Lung microvascular endothelial cell (primary cell): ENCODE results near the gene IRX4. TPM values are rescaled to one million over a fixed set of nuclear protein-coding genes. Genes with fewer than 3 reads are reported as not detected.

ENCODE experiments used
- DNase-seq, 2 donors: peaks; one replicate each; pipeline versions ENCODE4 v3.0.0 to v3.0.0-alpha.2; 2010; ENCODE audit warnings: low read depth in 2 of 2
- total RNA-seq: library from RNA; depleted of rRNA; stranded (reverse); fragments of >200 nt; gene quantifications from 2 replicates; pipeline ENCODE4 v1.2.1, GENCODE V29; 2014

IRX4 gene
- total RNA-seq, 1 donor from 2014 or later = not detected

- DNase-seq = no peak
These were observed 42.6 kb downstream of the IRX4 start for GRCh38 chr5:1840071-1840547.

DNA sequence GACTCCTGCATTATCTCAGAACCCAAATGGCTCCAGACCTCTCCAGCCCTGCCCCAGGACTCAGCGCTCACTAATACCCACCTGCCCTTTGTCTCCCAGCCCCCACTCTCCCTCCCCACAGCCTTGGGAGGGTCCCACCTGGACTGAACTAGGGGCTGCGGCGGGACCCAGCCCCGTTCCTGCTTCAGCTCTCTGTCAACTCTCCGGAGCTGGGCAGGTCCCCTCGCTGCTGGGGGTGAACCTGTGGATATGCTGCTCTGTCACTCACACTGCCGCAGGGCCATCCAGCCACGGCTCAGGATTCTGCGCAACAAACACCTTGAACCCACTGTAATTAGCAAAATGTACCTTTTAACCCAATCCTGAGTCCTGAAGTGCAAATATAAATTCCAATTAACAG is 44.7 kb downstream of the IRX4 start:
- no peak for DNase-seq

DNA sequence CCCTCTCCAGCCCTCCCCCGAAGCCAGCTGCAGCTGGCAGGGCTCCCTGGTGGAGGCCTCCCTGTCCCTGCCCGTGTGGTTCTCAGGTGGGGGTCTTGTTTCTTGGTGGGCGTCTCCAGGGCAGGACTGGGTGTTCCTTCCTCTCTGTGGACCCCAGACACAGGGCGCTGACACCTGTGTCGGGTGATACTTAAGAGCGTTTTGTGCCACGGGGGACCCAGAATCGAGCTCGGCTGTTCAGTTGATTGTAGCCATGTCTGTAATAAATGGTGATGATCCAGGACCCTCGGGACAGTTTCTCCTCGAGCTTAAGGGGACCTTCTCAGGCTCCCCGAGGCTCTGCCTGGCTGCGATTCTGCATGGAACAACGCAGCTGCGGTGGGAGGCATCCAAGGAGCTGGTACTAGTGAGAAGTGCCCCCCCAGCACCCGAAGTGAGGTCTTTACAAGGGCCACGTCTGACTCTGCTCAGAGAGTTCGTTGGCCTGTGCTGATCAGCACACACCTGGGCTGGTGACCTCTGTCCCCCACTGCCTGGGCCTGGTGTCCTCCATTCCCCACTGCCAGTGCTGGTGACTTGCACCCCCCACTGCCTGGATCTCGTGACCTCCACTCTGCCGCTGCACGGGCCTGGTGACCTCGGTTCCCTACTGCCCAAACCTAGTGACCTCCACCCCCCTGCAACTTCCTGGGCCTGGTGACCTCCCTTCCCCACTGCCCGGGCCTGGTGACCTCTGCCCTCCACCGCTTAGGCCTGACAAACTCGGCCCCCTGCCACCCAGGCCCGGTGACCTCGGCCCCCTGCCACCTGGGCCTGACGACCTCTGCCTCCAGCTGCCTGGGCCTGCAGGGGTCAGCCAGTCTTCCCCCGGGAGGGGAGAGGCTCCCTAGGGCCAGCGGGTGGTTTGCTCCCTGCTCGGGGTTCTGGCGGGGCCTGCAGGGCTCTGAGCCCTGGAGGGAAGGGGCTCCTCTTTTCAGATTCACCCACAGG is 45.5 kb downstream of the IRX4 start:
- no peak for DNase-seq

DNA sequence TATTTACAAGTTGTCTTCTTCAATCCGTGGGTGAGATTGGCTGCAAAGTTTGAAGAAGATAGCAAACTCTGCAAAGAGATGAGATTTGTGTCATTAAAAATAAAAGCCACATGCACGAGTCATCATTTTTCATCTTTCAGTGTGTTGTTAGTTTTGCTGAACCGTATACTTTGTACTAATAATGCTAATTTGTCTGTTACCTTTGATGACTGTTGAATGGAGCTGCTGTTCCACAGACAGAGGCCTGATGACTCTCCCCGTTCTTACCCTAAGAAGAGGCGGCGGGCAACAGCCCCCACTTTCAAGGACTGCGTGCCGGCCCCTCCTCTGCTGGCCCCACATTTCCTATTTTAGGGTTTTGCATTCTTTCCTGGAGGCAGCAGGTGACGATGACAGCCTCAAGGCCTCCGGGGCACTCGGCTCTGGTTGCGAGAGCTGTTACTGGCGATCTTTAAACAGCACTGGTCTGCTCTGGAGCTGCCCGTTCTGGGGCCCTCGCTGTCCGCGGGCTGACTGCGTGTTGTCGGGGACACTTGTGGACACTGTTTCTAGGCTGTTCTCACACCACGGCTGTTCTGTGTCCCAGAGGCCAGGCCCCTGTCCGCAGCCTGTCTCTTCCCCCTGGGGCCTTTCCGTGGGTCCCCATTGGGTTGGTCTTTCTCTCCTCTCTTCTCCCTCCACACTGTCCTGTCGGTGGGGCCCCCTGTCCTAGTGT is 46.4 kb downstream of the IRX4 start:
- DNase-seq = no peak

- DNase-seq = no peak
These were observed 47.3 kb downstream of the IRX4 start for GRCh38 chr5:1835431-1835830.

- DNase-seq = no peak
These were observed 47.9 kb downstream of the IRX4 start for GRCh38 chr5:1834721-1835429.

DNA sequence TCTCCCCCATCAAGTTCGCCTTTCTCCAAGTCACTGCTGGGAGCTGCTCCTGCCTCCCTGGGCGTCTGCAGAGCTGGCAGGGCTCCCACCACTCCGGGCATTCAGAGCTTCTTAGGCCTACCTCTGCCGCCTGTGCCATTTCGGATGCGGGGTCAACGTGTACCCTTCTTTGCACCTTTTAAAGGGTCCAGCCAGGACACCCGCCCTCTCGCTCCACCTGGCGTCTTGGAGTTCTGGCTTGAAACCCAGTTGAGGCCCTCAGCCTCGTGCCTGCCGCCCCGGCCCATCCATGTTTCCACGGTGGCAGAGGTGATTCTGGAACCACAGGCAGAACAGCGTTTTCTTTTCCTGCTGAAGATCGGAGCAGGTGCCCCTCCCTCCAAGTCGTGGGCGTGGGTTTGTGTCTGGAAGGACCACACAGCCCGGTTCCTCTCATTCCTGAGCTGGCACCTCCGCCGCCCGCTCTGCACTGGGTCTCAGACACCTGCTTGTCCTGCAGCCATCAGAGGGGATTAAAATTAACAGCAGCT is 48.6 kb downstream of the IRX4 start:
- DNase-seq = no peak

- DNase-seq = no peak
These were observed 49.3 kb downstream of the IRX4 start for GRCh38 chr5:1833264-1834021.

- DNase-seq = no peak
These were observed 50.0 kb downstream of the IRX4 start for GRCh38 chr5:1832511-1833250.

GRCh38 chr5:1831677-1832313 is 50.9 kb downstream of the IRX4 start:
- no peak for DNase-seq

DNA sequence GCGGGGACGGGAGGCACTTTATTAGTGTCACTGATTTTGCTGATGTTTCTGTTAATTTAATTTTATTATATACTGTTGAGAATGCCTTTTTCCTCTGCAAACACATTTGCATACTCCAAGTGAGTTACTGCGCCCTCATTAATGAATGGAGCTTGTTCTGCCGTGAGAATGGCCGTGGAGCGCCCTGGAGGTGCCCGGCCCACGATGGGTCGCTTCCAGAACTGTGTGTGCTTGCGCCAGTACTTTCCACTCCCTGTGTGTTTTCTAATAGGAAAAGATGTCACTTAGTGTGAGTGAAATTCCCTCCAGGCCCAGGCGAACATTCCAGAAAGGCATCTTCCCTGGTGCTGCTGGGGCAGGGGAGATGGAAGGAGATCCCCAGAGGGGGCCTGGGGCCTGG is 51.5 kb downstream of the IRX4 start:
- no peak for DNase-seq

DNA sequence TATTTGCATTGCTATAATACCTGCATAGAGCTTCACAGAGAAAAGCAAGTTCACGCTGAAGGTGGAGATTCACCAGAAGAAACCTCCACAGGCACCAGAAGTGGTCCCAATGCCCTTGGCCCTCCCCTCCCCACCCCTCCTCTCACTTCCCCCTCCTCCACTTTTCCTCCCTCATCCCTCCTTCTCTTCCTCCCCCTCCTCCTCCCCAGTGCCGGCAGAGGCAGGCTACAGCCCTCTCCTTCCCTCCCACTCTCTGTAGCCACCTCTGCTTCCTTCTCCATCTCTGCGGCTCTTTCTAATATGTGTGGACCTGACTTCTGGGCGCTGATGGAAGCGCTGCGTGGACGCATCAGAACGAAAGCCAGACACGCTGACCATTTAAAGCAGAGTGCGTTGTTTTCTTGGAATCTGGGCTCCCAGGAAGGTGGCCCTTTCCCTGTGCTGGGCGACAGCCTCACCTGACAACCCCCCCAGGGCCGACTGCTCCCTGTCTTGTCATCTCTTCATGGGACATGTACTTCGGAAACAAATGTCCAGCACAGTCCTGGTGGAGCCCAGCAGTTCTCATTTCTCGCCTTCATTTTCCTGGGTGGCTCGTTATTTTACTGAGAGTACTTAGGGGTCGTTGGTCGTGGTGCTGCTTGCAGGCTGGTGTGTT is 52.0 kb downstream of the IRX4 start:
- DNase-seq = no peak

DNA sequence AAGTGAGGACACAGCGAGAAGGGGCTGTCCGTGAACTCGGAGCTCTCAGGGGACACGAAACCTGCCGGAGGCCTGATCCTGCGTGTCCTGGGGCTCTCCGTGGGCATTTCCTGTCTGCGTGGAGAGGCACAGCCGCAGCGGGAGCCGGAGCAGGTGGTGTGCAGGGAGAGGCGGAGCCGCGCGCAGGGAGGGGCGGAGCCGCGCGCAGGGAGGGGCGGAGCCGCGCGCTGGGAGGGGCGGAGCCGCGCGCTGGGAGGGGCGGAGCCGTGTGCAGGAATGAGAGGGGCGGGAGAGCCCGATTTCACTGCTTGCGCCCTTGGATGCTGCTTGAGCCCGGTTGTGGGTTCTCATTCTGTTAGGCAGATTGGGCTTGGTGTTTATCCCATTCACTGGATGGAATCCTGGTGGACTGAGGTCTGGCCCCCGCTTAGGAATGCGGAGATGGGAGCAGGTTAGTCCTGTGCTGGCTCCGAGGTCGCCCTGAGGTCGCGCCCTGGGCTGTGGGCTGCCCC is 54.8 kb downstream of the IRX4 start:
- peak in 1 of 2 donors; percentile 11 for DNase-seq

Other genes starting within 250 kb of the IRX4 start
- gene MRPL36, start 83.1 kb downstream of the IRX4 start, total RNA-seq = 42.1 and 54.2 TPM in 2 replicates
- 32.3 and 33.8 TPM in 2 replicates for gene NDUFS6, start 81.5 kb downstream of the IRX4 start, total RNA-seq